ENCODE data around the gene PHF21B. TPM values are rescaled to one million over a fixed set of nuclear protein-coding genes. Genes with fewer than 3 reads are reported as not detected.

PHF21B gene
- total RNA-seq, 3 donors from 2014 or later (not counting 1 experiment from before 2014, with no cell fraction given), result not detected

DNA sequence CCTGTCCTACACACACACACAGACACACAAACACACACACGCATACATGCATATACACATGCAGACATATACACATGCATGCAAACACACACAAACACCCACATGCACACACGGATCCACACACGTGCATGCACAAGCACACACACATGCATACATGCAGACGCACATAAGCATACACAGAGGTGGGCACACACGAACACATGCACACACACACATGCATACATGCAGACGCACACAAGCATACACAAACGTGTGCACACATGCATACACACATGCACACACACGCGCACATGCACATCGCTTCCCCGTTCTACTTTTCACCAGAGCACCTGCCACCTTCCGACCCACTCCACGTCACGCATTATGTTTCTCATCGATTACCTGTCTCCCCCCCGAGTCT is 13.2 kb downstream of the PHF21B start:
- no peak overlapping the region for H3K27ac ChIP-seq (ENCODE audit: low read length)
- Mint-ChIP-seq H3K36me3 (no peaks in the 10 kb centered on the region), H3K4me3 (no peak overlapping the region), H3K27me3 (ENCODE audit: low read depth in 2 of 2) (peaks cover 11 to 19% of the 10 kb centered on the region in 2 donors), H3K4me1 (no peaks in the 10 kb centered on the region), H3K9me3 (no peaks in the 10 kb centered on the region), H3K27ac (no peak overlapping the region)
- no peaks in the 10 kb centered on the region for H3K27me3 ChIP-seq (ENCODE audit: control insufficient read depth, insufficient read depth, low read length)
- DNase-seq (no peak), ATAC-seq (no peak)
- no peaks in the 10 kb centered on the region for H3K9me3 ChIP-seq (ENCODE audit: control insufficient read depth, insufficient read depth, low read length)
- intact Hi-C loops (cut with micrococcal nuclease), result no loop called here
- 91% methylated on average over 16 of the region's 16 CpGs for WGBS (ENCODE audit: insufficient coverage)
- H3K4me1 ChIP-seq (ENCODE audit: control insufficient read depth, insufficient read depth, low read length), result no peaks in the 10 kb centered on the region
- no peaks in the 10 kb centered on the region for H3K36me3 ChIP-seq (ENCODE audit: control insufficient read depth, insufficient read depth, low read length)
- TF ChIP-seq, protein P1, sequence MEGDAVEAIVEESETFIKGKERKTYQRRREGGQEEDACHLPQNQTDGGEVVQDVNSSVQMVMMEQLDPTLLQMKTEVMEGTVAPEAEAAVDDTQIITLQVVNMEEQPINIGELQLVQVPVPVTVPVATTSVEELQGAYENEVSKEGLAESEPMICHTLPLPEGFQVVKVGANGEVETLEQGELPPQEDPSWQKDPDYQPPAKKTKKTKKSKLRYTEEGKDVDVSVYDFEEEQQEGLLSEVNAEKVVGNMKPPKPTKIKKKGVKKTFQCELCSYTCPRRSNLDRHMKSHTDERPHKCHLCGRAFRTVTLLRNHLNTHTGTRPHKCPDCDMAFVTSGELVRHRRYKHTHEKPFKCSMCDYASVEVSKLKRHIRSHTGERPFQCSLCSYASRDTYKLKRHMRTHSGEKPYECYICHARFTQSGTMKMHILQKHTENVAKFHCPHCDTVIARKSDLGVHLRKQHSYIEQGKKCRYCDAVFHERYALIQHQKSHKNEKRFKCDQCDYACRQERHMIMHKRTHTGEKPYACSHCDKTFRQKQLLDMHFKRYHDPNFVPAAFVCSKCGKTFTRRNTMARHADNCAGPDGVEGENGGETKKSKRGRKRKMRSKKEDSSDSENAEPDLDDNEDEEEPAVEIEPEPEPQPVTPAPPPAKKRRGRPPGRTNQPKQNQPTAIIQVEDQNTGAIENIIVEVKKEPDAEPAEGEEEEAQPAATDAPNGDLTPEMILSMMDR (IDR thresholded peaks at IDR 0.05), result no peak
- H3K4me3 ChIP-seq (ENCODE audit: low read length), result no peak overlapping the region

DNA sequence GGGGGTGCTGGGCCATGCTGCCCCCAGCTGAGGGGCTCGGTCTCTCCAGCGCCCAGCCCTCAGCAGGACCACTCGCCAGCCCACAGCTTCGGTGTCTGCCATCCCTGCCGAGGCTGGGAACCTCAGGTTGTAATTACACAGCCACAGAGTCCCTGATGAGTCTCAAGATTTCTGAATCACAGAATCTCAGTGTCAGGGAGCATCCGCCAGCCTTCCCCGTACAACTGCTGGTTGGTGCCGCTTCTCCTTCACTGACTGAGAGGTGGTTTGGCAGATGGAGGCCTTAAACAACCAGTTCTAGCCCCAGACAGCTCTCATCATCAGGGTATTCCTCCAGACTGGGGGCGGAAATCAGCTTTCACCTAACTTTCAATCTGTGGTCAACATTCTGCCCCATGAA is 13.7 kb downstream of the PHF21B start:
- WGBS (ENCODE audit: insufficient coverage), result 83% methylated on average over 9 of the region's 9 CpGs

DNA sequence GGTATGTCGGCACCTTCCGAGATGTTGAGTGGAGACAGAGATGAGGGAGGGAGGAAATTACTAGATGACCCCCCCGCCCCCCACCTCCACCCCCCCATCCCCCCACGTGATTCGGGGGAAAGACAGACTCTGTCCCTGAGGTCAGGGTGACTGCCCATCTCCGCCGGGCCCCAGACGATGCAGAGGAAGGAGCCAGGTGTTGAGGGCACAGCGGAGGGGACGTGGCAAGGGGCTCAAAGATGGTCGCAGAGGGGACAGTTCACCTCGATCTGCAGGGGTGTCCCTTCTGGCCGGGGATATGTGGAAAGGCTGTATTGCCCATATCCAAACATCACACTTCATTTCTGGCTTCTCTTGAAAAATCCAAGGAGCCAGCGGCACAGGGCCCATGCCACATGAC is 14.1 kb downstream of the PHF21B start:
- H3K4me3 ChIP-seq (ENCODE audit: low read length), result no peak overlapping the region
- no peaks in the 10 kb centered on the region for H3K9me3 ChIP-seq (ENCODE audit: control insufficient read depth, insufficient read depth, low read length)
- Mint-ChIP-seq H3K4me3 (no peak overlapping the region), H3K27ac (no peak overlapping the region), H3K36me3 (no peaks in the 10 kb centered on the region), H3K9me3 (no peaks in the 10 kb centered on the region), H3K4me1 (no peaks in the 10 kb centered on the region), H3K27me3 (ENCODE audit: low read depth in 2 of 2) (peaks cover 11 to 12% of the 10 kb centered on the region in 2 donors)
- WGBS (ENCODE audit: insufficient coverage), result 87% methylated on average over 10 of the region's 14 CpGs
- DNase-seq (no peak), ATAC-seq (no peak)
- no peak overlapping the region for H3K27ac ChIP-seq (ENCODE audit: low read length)
- TF ChIP-seq, protein P1 (IDR thresholded peaks at IDR 0.05), result no peak
- H3K27me3 ChIP-seq (ENCODE audit: control insufficient read depth, insufficient read depth, low read length), result no peaks in the 10 kb centered on the region
- no peaks in the 10 kb centered on the region for H3K4me1 ChIP-seq (ENCODE audit: control insufficient read depth, insufficient read depth, low read length)
- intact Hi-C loops (cut with micrococcal nuclease), result no loop called here
- no peaks in the 10 kb centered on the region for H3K36me3 ChIP-seq (ENCODE audit: control insufficient read depth, insufficient read depth, low read length)

More for the DNA sequence above, 13.7 kb downstream of the PHF21B start:
- TF ChIP-seq, protein P1 (IDR thresholded peaks at IDR 0.05), result no peak
- no peaks in the 10 kb centered on the region for H3K9me3 ChIP-seq (ENCODE audit: control insufficient read depth, insufficient read depth, low read length)
- H3K36me3 Mint-ChIP-seq, result no peaks in the 10 kb centered on the region
- H3K27me3 ChIP-seq (ENCODE audit: control insufficient read depth, insufficient read depth, low read length), result no peaks in the 10 kb centered on the region
- no peak for DNase-seq
- no peak overlapping the region for H3K27ac Mint-ChIP-seq
- H3K4me3 Mint-ChIP-seq, result no peak overlapping the region
- H3K9me3 Mint-ChIP-seq, result no peaks in the 10 kb centered on the region
- H3K4me1 ChIP-seq (ENCODE audit: control insufficient read depth, insufficient read depth, low read length), result no peaks in the 10 kb centered on the region
- no peaks in the 10 kb centered on the region for H3K4me1 Mint-ChIP-seq
- intact Hi-C loops (cut with micrococcal nuclease), result no loop called here
- H3K4me3 ChIP-seq (ENCODE audit: low read length), result no peak overlapping the region
- H3K27ac ChIP-seq (ENCODE audit: low read length), result no peak overlapping the region
- H3K36me3 ChIP-seq (ENCODE audit: control insufficient read depth, insufficient read depth, low read length), result no peaks in the 10 kb centered on the region
- ATAC-seq, result no peak
- H3K27me3 Mint-ChIP-seq (ENCODE audit: low read depth in 2 of 2), result peaks cover 11 to 14% of the 10 kb centered on the region in 2 donors

DNA sequence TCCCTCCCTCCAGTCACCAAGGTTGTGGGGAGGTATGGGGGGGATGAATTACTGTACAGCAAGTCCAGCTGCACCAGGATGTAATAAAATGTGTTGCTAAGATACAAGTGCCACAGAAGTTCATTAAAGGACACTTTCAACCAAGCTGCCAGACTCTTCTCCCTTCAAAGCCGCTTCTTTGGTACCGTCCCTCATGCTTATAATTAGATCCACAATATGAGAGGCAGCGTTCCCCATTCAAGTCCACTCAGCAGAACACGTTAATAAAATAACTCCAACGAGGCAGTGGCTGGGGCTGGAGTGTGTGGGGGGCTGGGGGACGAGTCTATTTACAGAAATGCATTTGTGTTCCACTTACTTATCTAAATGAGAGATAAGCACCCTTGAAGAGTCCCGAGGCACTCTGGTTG is 14.7 kb downstream of the PHF21B start:
- Histone ChIP-seq H3K36me3 (ENCODE audit: control insufficient read depth, insufficient read depth, low read length) (no peaks in the 10 kb centered on the region), H3K4me3 (ENCODE audit: low read length) (no peak overlapping the region), H3K4me1 (ENCODE audit: control insufficient read depth, insufficient read depth, low read length) (no peaks in the 10 kb centered on the region), H3K9me3 (ENCODE audit: control insufficient read depth, insufficient read depth, low read length) (no peaks in the 10 kb centered on the region), H3K27ac (ENCODE audit: low read length) (no peak overlapping the region), H3K27me3 (ENCODE audit: control insufficient read depth, insufficient read depth, low read length) (no peaks in the 10 kb centered on the region)
- Mint-ChIP-seq H3K4me3 (no peak overlapping the region), H3K27ac (no peak overlapping the region), H3K4me1 (no peaks in the 10 kb centered on the region), H3K27me3 (ENCODE audit: low read depth in 2 of 2) (peaks cover 17% of the 10 kb centered on the region in 2 donors), H3K9me3 (no peaks in the 10 kb centered on the region), H3K36me3 (no peaks in the 10 kb centered on the region)
- TF ChIP-seq, protein P1 (IDR thresholded peaks at IDR 0.05), result no peak
- intact Hi-C loops (cut with micrococcal nuclease), result no loop called here
- DNase-seq (no peak), ATAC-seq (no peak)
- 64% methylated on average over 3 of the region's 7 CpGs for WGBS (ENCODE audit: insufficient coverage)

Data from natural killer cell (primary cell).